Subcutaneous adipose tissue (tissue), 4 donors: ENCODE results near the gene PALLD. TPM values are rescaled to one million over a fixed set of nuclear protein-coding genes. Genes with fewer than 3 reads are reported as not detected.

Experiments
- total RNA-seq, 4 donors: library from RNA; depleted of rRNA; stranded (reverse); fragments of >200 nt; gene quantifications; one replicate each; pipeline ENCODE4 v1.1.0, GENCODE V29; 2016
- TF ChIP-seq, protein P1 (sequence below): fragments of 450-650 bp; IDR thresholded peaks from one replicate; pipeline ENCODE4 v1.5.1; 2016; ENCODE audit warnings: low read depth, mild to moderate bottlenecking, control low read depth, antibody characterized with exemption, moderate library complexity

PALLD gene
- total RNA-seq, 4 donors from 2014 or later = 94.1 to 118 (median 110) TPM

GRCh38 chr4:168674077-168674747, 177.4 kb downstream of the PALLD start:
- TF ChIP-seq, protein P1, sequence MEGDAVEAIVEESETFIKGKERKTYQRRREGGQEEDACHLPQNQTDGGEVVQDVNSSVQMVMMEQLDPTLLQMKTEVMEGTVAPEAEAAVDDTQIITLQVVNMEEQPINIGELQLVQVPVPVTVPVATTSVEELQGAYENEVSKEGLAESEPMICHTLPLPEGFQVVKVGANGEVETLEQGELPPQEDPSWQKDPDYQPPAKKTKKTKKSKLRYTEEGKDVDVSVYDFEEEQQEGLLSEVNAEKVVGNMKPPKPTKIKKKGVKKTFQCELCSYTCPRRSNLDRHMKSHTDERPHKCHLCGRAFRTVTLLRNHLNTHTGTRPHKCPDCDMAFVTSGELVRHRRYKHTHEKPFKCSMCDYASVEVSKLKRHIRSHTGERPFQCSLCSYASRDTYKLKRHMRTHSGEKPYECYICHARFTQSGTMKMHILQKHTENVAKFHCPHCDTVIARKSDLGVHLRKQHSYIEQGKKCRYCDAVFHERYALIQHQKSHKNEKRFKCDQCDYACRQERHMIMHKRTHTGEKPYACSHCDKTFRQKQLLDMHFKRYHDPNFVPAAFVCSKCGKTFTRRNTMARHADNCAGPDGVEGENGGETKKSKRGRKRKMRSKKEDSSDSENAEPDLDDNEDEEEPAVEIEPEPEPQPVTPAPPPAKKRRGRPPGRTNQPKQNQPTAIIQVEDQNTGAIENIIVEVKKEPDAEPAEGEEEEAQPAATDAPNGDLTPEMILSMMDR = no peak

GRCh38 chr4:168674866-168675265, 178.0 kb downstream of the PALLD start:
- TF ChIP-seq, protein P1 = no peak

DNA sequence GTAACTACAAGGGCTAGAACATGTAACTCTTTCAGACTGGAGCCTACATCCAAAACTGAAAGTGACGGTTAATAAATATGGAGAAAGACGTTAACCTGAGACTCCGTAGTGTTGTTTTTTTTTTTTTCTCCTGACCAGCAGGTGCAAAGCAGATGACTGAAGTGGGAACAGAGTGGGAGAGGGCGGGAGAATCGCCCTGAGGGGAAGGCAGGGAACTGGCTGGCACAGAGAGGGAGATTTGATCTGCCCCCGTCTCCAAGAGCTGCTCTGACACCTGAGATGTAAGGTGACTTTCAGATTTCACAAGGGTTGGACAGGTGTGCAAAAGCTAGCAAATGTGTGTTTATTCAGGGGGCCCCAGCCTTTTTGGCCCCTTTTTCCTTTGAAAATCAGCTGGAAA, 180.2 kb downstream of the PALLD start:
- TF ChIP-seq, protein P1 = no peak

GRCh38 chr4:168677879-168678278, 181.0 kb downstream of the PALLD start:
- TF ChIP-seq, protein P1 = no peak

DNA sequence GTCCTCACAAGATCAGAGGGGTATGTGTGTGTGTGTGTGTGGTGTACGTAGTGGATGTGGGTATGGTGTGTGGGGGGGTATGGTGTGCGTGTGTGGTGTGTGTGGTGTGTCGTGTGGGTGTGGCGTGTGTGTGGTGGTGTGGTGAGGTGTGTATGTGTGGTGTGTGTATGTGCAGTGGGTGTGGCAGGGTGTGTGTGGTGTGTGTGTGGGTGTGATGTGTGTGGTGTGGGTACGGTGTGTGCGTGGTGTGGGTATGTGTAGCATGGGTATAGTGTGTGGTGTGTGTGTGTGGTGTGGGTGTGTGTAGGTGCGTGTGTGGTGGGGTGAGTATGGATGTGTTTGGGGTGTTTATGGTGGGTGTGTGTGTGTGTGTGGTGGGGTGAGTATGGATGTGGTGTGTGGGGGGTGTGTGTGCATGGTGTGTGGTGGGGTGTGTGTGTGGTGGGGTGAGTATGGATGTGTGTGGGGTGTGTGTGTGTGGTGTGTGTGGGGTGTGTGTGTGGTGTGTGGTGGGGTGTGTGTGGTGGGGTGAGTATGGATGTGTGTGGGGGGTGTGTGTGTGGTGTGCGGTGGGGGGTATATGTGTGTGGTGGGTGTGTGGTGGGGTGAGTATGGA, 182.0 kb downstream of the PALLD start:
- TF ChIP-seq, protein P1 = no peak

DNA sequence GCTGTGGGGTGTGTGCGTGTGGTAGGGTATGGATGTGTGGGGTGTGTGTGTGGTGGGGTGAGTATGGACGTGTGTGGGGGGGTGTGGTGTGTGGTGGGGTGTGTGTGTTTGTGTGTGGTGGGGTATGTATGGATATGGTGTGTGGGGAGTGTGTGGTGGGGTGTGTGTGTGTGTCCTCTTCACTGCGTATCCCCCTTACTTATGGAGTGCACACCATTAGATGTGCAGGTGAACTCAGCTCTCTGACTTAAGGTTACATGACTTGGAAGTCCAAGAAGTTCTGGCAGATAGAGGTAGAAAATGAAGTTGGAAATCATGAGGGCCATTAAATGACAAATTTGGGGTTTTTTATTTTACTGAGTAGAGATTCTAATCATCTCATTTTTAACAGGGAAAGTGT, 182.5 kb downstream of the PALLD start:
- TF ChIP-seq, protein P1 = no peak

DNA sequence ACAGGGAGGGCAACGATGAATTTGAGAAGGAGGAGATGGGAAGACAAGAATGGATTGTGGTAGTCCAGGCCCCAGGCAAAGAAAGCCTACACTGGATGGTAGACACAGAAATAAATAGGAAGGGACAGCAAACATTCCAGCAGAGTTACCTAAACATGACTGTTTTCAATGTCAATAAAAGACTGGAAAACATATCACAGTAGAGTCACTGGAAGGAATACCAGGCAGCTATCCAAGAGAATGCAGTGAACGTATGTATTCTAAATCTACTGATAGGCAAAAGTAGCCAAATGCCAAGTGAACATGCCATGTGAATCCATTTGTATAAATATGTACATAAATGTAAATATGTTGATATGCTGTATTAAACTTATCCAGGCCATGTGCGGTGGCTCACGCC, 183.0 kb downstream of the PALLD start:
- TF ChIP-seq, protein P1 = no peak
